Dedifferentiated amniotic fluid mesenchymal stem cell (primary cell): ENCODE results near the gene PSMG4.

ENCODE experiments used
- DNase-seq: peaks from one replicate; pipeline ENCODE4 v3.0.0-alpha.2; 2016; ENCODE audit errors: extremely low spot score

The PSMG4 gene

DNA sequence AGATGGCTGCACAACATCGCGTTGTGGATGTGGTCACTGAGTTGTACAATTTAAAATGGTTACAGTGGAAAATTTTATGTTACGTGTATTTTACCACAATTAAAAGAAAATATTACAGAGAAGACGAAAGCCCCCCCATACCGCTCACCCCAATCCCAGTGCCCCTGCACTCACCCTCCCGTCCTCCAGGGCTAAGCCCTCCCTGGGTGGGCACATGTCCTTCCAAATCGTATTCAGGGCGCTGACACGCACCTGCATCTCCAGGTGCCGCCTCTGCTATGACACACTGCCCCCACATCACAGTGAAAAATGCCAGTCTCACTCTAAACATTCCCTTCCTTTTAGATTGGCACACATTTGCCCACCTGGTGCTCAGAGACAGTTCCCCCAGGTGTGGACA, 49.4 kb downstream of the PSMG4 start:
- DNase-seq: no peak

DNA sequence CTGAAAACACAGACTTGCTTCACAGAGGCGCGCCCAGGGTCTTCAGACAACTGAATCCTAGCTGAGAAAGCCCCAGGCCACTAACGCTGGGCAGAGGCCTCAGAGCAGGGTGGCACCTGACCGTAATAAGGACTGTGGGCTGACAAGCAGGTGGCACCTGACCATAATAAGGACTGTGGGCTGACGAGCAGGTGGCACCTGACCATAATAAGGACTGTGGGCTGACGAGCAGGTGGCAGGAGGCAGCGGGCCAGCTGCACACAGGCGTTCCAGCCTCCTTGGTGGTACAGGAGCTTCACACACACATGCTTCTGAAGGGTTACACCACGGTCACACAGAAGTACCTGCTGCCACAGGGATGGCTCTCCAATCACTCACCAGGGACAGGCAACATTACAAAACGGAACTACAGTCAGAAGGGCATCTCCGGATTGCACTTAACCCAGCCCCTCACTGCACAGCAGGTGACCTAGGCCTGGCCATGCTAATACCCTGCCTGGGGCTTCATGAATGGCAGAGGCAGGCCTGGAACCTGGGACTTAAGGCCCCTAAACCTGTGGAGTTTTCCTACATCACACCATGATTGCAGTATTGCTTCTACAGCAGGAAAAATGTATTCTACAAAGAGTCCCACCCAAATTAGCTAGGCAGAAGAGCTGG, 50.8 kb downstream of the PSMG4 start:
- DNase-seq: no peak

DNA sequence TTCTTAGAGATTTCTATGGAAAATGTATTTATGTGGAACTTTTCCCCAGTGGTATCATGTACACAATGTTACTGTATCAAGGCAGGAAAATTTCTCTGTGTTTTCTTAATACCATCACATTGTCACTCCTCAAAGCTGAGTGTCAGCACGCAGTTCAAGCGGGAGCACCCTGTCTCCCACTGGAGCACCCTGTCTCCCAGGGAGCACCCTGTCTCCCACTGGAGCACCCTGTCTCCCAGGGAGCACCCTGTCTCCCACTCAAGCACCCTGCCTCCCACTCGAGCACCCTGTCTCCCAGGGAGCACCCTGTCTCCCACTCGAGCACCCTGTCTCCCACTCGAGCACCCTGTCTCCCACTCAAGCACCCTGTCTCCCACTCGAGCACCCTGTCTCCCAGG, 51.3 kb downstream of the PSMG4 start:
- no peak for DNase-seq

DNA sequence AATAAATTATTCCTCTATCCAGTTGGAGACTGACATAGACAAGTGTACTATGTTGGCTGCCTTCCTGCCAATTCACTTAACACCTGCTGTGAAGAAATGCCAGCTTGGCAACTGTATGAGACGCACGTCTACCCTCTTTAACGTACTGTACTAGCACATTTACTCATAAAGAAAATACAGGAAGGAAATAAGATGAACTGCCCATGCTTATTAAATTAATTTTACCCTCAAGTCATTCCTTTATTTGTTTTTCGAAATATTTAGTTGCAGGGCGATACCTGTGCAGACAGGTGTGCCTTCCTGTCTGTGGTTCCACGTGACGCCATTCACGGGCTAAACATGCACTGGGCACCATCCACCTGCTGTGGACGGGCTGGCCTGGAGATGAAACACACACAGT, 52.0 kb downstream of the PSMG4 start:
- no peak for DNase-seq

DNA sequence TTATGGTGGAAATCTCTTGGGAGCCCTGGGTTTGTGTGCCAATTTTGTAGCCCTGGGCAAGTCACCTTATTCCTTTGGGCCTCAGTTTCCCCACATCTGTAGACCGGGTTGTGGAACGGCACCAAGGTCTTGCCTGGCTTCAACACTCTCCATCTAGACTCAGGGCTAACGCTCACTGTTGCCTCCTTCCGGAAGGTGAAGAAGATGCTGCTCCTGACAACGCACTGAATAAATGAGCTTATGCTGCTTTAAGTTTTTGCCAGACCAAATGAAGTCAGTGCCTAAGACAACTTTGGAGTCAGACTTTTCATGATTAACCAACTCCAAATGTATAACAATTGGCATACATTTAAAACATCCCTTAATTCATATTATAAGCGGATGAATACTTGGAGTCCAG, 53.1 kb downstream of the PSMG4 start:
- DNase-seq: no peak

DNA sequence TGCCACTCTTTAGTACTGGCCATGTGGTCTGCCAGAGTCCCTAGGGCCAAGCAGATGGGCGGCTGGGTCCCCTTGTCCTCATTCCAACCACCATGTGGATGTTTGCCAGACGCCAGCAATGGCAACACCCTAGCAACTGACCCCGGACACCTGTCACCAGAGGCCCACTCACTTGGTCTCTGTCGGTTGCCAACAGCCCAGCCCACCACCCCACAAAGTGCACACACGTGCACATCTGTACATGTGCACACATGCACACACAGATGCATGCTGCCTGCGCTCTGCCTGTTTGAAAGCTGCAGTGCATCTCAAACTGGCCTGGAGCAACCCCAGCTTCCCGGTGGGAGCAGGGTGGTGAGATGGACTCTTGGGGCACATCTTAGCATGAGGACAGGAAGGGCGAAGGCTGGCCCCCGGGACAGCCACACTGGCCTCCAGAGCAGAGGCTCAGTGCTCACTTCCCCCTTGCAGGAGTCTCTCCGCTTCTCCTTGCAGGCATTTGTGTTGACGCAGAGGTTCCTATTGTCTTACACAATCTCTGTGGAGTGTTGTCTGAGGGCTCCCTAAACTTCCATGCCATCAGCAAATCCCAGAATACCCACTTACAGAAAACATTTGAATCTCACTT, 54.0 kb downstream of the PSMG4 start:
- no peak for DNase-seq

DNA sequence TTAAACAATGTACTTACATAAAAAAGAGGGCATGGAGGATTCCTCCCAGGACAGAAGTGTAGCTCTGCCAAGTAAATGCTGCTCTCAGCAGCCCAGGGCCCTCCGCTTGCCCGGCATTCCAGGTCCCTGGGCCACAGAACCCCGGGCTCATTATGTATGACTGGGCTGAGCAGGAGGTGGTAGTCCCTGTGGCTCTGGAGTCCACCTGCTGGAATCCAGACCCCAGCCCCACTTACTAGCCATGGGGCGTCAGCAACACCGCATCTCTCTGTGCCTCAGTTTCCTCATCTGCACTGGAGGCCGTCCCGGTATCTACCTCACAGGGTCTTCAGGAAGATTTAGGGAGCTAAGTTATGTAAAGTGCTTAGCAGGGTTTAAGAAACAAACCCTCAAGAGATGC, 55.4 kb downstream of the PSMG4 start:
- no peak for DNase-seq

DNA sequence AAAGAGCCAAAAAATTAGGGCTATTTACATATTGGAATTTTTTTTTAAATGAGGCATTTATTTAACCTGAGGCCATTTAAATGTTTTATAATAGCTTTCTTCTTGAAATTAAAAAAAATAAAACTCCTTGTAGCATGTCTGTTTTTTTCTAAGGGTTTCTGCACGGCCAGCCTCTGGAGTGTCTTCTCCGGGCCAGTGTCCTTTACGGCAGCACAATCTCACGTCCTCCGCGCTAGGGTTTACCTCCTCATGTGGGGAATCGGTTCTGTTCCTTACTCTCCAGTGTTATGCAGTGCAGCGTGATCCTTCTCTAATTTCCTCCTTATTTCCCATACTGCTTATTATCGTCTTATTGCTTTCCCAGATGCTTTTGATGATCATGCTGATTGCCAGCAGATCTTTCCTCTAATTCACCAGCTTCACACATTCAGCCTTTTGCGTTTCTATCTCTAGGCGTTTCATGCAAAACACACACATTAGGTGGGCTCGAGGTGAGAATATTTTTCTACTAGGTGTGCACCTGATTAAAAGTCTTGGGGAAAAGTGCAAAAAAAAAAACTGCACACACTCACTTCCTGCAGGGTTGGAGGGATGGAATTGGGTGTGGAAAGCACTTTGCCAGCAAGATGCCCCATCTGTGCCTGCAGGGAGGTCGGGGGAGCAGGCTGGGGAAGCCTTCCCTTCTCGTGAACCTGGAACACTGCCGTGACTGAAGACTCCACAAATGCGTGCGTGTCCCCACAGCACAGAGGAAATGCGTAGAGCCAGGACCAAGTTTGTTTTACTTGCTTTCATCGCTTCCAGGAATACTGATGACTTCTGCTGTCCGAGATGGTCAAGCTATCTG, 56.1 kb downstream of the PSMG4 start:
- DNase-seq: no peak

DNA sequence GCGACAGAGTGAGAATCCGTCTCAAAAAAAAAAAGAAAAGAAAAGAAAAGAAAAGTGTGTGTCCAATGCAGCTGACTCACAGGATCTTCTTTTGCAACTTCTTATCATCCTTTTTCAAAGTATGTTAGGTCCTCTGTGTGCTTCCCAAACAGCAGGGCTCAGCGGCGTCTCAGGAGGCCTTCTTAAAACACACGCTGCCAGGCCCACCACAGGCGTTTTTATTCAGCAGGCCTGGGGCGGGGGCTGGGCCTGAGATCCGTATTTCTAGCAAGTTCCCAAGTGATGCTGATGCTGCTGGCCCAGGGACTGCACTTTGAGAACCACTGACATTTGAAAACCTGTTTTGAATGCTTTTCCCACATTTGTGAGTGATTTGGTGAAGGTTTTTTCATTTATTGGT, 57.1 kb downstream of the PSMG4 start:
- no peak for DNase-seq

DNA sequence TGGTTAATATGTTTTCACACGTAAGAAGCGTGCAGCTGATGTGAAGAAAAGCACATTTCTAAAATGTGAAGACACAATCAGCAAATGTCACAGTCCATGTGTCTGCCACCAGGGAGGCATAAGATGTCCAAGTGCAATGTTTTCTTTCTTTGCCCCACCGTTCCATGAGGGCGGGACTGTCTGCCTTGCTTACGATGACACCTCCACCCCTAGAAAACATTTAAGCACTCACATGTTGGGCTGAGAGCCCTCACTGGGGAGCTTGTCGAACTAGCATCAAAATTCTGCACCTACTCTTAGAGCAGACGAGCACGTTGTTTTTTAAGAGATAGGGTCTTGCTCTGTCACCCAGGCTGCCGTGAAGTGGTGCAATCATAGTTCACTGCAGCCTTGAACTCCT, 57.6 kb downstream of the PSMG4 start:
- no peak for DNase-seq

DNA sequence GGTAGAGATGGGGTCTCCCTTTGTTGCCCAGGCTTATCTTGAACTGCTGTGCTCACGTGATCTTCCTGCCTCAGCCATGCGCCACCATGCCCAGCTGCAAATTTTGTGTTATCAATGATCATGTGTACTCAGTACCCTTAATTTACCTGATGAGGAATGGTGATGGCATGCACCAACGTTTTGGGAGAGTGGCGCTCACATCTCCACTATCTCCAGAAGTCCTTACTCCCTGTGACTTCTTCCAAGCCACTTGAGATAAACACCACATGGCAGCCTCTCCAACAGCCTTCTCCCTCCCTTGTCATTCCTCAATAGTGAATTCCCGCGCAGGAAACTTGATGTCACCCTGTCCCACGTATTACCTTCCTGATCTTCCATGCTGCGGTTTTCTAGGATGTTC, 58.1 kb downstream of the PSMG4 start:
- DNase-seq: no peak
